ENCODE measurements around the gene GJC1.

Gene GJC1

DNA sequence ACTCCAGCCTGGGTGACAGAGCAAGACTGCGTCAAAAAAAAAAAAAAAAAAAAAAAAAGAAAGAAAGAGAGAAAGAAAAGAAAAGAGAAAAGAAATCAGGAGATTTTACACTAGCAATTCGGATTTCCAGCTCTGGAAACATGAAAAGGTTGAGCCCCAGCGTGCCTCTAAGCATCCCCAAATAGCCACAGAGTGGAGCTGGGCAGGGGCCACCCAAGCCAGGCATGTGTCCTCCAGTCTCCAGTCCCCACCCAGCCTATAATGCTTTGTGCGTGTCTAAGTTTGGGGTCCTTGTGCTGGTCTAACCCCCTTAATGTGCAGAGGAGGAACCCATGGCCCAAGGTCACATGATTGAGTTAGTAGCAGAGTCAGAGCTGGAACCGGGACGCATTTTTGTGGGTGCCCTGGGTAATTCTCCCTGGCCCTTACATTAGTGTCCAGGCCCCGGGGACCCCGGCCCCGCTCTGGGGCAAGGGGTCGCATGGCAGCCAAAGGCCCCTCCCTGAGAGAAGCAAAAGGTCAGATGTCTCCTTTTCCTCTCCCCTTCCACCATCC is 51.4 kb downstream of the GJC1 start:
- Histone ChIP-seq H3K9me3 (ENCODE audit: control insufficient read depth, low read length) (no peaks in the 10 kb centered on the region), H3K4me3 (ENCODE audit: insufficient read depth, low read depth, low read length, poor library complexity, severe bottlenecking) (peak overlapping the region; percentile 53), H3K27me3 (replicated peaks; ENCODE audit: control insufficient read depth, insufficient read depth, low read length, poor library complexity, severe bottlenecking) (no peaks in the 10 kb centered on the region), H3K27ac (ENCODE audit: insufficient read depth, low read length, poor library complexity, severe bottlenecking) (no peak overlapping the region), H3K4me1 (ENCODE audit: control insufficient read depth, insufficient read depth, low read length, poor library complexity, severe bottlenecking) (peaks cover 15% of the 10 kb centered on the region), H3K36me3 (ENCODE audit: control insufficient read depth, insufficient read depth, low read length) (no peaks in the 10 kb centered on the region)
- no peak for DNase-seq

GRCh38 chr17:44777394-44778348 is 52.4 kb downstream of the GJC1 start:
- Histone ChIP-seq H3K4me3 (ENCODE audit: insufficient read depth, low read depth, low read length, poor library complexity, severe bottlenecking) (no peak overlapping the region), H3K27me3 (replicated peaks; ENCODE audit: control insufficient read depth, insufficient read depth, low read length, poor library complexity, severe bottlenecking) (no peaks in the 10 kb centered on the region), H3K27ac (ENCODE audit: insufficient read depth, low read length, poor library complexity, severe bottlenecking) (no peak overlapping the region), H3K4me1 (ENCODE audit: control insufficient read depth, insufficient read depth, low read length, poor library complexity, severe bottlenecking) (peaks cover 15% of the 10 kb centered on the region), H3K9me3 (ENCODE audit: control insufficient read depth, low read length) (no peaks in the 10 kb centered on the region), H3K36me3 (ENCODE audit: control insufficient read depth, insufficient read depth, low read length) (no peaks in the 10 kb centered on the region)
- no peak for DNase-seq

GRCh38 chr17:44776628-44777393 is 53.3 kb downstream of the GJC1 start:
- Histone ChIP-seq H3K9me3 (ENCODE audit: control insufficient read depth, low read length) (no peaks in the 10 kb centered on the region), H3K27ac (ENCODE audit: insufficient read depth, low read length, poor library complexity, severe bottlenecking) (no peak overlapping the region), H3K4me1 (ENCODE audit: control insufficient read depth, insufficient read depth, low read length, poor library complexity, severe bottlenecking) (peaks cover 15% of the 10 kb centered on the region), H3K36me3 (ENCODE audit: control insufficient read depth, insufficient read depth, low read length) (no peaks in the 10 kb centered on the region), H3K27me3 (replicated peaks; ENCODE audit: control insufficient read depth, insufficient read depth, low read length, poor library complexity, severe bottlenecking) (no peaks in the 10 kb centered on the region), H3K4me3 (ENCODE audit: insufficient read depth, low read depth, low read length, poor library complexity, severe bottlenecking) (no peak overlapping the region)
- DNase-seq = no peak

DNA sequence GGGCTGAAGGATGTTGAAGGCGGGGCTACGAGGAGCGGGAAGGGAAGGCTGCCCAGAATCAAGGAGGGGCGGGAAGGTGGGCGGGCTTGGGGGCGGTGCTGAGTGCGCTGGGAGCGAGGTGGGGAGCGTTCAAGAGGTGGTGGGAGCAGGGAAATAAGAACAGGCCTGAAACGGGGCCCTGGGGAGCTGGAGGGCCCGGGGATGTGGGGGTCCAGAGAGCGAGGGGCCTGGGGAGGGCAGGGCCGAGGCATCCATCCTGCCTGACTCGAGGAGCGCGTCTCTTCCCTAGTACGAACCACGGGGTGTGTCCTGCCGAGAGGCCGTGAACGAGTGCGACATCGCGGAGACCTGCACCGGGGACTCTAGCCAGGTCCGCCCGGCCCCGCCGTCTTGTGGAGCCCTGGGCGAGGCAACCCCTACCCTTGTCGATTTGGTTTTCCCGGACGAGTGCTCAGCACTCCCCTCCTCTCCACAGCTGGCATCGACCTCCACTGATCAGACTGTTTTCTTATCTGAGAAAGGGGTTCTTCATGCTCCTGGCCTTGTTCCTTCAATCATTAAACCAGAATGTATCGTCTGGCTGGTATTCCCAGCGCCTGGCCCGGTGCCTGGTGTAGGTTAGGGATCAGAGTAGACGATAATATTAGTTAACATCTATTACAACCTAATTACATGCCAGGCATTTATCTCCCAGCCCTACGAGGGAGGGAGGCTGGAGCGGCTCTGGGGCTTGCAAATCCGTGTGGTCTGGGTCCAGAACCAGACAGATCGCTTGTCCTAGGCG is 54.1 kb downstream of the GJC1 start:
- H3K9me3 ChIP-seq (ENCODE audit: control insufficient read depth, low read length) = no peaks in the 10 kb centered on the region
- DNase-seq = no peak
- peak overlapping the region; percentile 65 for H3K4me3 ChIP-seq (ENCODE audit: insufficient read depth, low read depth, low read length, poor library complexity, severe bottlenecking)
- peaks cover 15% of the 10 kb centered on the region for H3K4me1 ChIP-seq (ENCODE audit: control insufficient read depth, insufficient read depth, low read length, poor library complexity, severe bottlenecking)
- peak overlapping the region; percentile 52 for H3K27ac ChIP-seq (ENCODE audit: insufficient read depth, low read length, poor library complexity, severe bottlenecking)
- no peaks in the 10 kb centered on the region for H3K36me3 ChIP-seq (ENCODE audit: control insufficient read depth, insufficient read depth, low read length)
- no peaks in the 10 kb centered on the region for H3K27me3 ChIP-seq (replicated peaks; ENCODE audit: control insufficient read depth, insufficient read depth, low read length, poor library complexity, severe bottlenecking)

GRCh38 chr17:44775136-44775837 is 54.8 kb downstream of the GJC1 start:
- Histone ChIP-seq H3K27me3 (replicated peaks; ENCODE audit: control insufficient read depth, insufficient read depth, low read length, poor library complexity, severe bottlenecking) (no peaks in the 10 kb centered on the region), H3K4me3 (ENCODE audit: insufficient read depth, low read depth, low read length, poor library complexity, severe bottlenecking) (peak overlapping the region; percentile 65), H3K27ac (ENCODE audit: insufficient read depth, low read length, poor library complexity, severe bottlenecking) (no peak overlapping the region), H3K36me3 (ENCODE audit: control insufficient read depth, insufficient read depth, low read length) (no peaks in the 10 kb centered on the region), H3K4me1 (ENCODE audit: control insufficient read depth, insufficient read depth, low read length, poor library complexity, severe bottlenecking) (peaks cover 15% of the 10 kb centered on the region), H3K9me3 (ENCODE audit: control insufficient read depth, low read length) (no peaks in the 10 kb centered on the region)
- peak; percentile 97 to 98 (median 98) for DNase-seq

DNA sequence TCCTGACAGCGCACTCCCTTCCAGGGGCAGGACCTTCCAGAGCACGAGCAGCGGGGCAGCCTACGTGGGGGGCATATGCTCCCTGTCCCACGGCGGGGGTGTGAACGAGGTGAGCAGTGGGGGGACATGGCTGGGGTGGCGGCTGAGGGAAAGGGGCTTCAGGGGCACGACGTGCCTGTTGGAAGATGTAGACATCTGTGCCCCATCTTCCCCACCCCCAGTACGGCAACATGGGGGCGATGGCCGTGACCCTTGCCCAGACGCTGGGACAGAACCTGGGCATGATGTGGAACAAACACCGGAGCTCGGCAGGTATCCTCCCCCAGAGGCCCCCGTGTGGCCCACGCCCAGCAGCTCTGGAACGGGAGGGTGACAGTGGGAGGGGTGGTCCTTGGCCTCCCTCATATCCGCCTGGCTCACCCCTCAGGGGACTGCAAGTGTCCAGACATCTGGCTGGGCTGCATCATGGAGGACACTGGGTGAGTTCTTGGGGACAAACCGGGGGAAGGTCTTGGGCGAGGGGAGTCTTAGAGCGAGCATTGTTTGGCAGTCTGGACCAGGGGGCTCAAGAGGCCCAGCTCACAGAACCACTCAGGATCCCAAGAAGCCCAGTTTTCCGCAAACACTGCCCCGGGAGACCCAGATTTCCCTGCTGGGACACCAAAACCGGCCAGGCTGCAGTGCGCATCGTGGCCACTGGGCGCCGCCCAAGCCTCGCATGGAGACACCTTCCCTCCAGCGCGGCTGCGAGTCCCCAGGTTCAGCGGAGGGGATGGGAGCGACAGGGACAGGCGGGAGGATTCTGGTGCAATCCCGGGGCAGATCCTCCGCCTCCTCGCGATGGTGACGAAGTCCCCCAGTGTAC is 55.6 kb downstream of the GJC1 start:
- Histone ChIP-seq H3K9me3 (ENCODE audit: control insufficient read depth, low read length) (no peaks in the 10 kb centered on the region), H3K4me3 (ENCODE audit: insufficient read depth, low read depth, low read length, poor library complexity, severe bottlenecking) (peak overlapping the region; percentile 65), H3K27me3 (replicated peaks; ENCODE audit: control insufficient read depth, insufficient read depth, low read length, poor library complexity, severe bottlenecking) (no peaks in the 10 kb centered on the region), H3K27ac (ENCODE audit: insufficient read depth, low read length, poor library complexity, severe bottlenecking) (no peak overlapping the region), H3K4me1 (ENCODE audit: control insufficient read depth, insufficient read depth, low read length, poor library complexity, severe bottlenecking) (peaks cover 15% of the 10 kb centered on the region), H3K36me3 (ENCODE audit: control insufficient read depth, insufficient read depth, low read length) (no peaks in the 10 kb centered on the region)
- DNase-seq = peak; percentile 59 to 75 (median 70)

DNA sequence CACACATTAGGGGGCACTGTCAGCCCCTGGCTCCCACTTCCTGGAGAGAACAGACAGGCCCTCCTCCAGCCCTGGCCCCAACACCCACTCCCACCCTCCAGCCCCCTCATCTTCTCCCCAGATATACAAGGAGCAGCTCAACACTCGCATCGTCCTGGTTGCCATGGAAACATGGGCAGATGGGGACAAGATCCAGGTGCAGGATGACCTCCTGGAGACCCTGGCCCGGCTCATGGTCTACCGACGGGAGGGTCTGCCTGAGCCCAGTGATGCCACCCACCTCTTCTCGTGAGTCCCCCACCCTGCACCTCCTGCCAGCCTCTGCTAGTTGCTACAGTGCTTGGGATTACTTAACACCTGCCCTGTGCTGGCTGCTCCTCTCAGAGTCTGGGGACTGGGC is 56.9 kb downstream of the GJC1 start:
- no peaks in the 10 kb centered on the region for H3K9me3 ChIP-seq (ENCODE audit: control insufficient read depth, low read length)
- H3K4me1 ChIP-seq (ENCODE audit: control insufficient read depth, insufficient read depth, low read length, poor library complexity, severe bottlenecking) = peaks cover 8% of the 10 kb centered on the region
- DNase-seq = no peak
- H3K27ac ChIP-seq (ENCODE audit: insufficient read depth, low read length, poor library complexity, severe bottlenecking) = no peak overlapping the region
- no peaks in the 10 kb centered on the region for H3K27me3 ChIP-seq (replicated peaks; ENCODE audit: control insufficient read depth, insufficient read depth, low read length, poor library complexity, severe bottlenecking)
- no peak overlapping the region for H3K4me3 ChIP-seq (ENCODE audit: insufficient read depth, low read depth, low read length, poor library complexity, severe bottlenecking)
- H3K36me3 ChIP-seq (ENCODE audit: control insufficient read depth, insufficient read depth, low read length) = no peaks in the 10 kb centered on the region

GRCh38 chr17:44772308-44773045 is 57.6 kb downstream of the GJC1 start:
- peaks cover 8% of the 10 kb centered on the region for H3K4me1 ChIP-seq (ENCODE audit: control insufficient read depth, insufficient read depth, low read length, poor library complexity, severe bottlenecking)
- no peaks in the 10 kb centered on the region for H3K36me3 ChIP-seq (ENCODE audit: control insufficient read depth, insufficient read depth, low read length)
- no peak overlapping the region for H3K4me3 ChIP-seq (ENCODE audit: insufficient read depth, low read depth, low read length, poor library complexity, severe bottlenecking)
- no peaks in the 10 kb centered on the region for H3K27me3 ChIP-seq (replicated peaks; ENCODE audit: control insufficient read depth, insufficient read depth, low read length, poor library complexity, severe bottlenecking)
- no peak for DNase-seq
- no peaks in the 10 kb centered on the region for H3K9me3 ChIP-seq (ENCODE audit: control insufficient read depth, low read length)
- H3K27ac ChIP-seq (ENCODE audit: insufficient read depth, low read length, poor library complexity, severe bottlenecking) = no peak overlapping the region

All from effector memory CD4-positive, alpha-beta T cell (primary cell).